GM19328 (cell line): ENCODE data around the gene SMIM36.
"Not testable (repeated sequence)": the region's sequence is repeated elsewhere in the genome, so short reads cannot be mapped to it uniquely, and the experiment has no call there.

ENCODE experiments used
- ATAC-seq: cut with Tn5 transposase; IDR thresholded peaks from one replicate; pipeline ENCODE4 v1.9.1; 2021; ENCODE audit warnings: mild to moderate bottlenecking, moderate library complexity; ENCODE audit not compliant: unreplicated experiment

SMIM36 gene

DNA sequence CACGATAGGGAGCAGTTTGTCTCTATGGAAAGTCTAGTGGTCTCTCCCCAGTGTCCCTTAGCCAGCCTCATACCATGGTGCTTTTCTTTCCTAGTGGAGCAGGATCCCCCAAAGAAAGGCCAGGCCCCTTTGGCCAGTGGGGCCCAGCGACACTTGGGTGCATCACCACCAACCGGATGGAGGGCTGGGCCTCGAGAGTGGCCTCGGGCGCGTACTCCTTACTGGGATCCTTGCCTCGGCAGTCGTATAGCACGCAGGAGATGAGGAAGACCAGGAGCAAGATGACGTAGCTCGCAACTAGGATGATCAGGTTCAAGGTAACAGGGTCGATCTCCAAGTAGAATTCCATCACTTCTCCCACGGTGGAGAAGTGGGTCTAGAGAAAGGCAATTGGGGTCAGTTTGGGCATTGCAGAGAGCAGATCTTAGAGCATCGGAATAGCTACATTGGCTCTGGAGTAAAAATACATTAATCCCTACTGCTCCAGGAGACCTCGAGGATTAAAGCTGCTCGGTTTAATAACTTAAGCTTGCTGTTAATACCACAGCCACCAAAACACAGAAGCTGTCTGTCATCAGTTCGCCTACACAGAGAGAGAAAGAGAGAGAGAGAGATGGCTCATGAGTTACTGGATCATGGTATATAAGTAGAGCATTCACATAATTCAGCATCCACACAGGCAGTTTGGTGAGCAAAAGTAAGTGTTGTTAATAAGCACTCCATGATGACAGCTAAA lies at the start of gene SMIM36:
Gene SMIM36 (minus strand): TSS at position 467 of the 736 bp plus-strand sequence.
- ATAC-seq, result no peak

DNA sequence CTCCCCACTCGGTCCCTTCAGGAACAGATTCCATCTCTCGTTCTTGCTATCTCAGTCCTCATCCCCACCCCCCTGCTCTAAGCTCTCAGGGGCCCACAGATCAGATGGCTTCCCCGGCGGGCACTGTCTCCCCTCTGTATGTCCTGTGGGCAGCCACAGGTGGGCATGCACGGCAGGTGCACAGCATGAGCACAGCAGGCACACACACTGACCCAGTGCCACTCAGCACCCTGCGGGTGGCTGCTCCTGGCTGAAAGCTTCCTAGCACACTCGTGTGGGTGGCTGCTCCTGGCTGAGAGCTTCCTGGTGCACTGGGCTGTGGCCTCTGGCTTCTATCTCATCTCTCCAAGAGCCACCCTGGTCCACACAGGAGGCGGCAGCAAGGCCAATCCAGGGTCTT lies 44.5 kb upstream of the SMIM36 start:
- no peak for ATAC-seq

DNA sequence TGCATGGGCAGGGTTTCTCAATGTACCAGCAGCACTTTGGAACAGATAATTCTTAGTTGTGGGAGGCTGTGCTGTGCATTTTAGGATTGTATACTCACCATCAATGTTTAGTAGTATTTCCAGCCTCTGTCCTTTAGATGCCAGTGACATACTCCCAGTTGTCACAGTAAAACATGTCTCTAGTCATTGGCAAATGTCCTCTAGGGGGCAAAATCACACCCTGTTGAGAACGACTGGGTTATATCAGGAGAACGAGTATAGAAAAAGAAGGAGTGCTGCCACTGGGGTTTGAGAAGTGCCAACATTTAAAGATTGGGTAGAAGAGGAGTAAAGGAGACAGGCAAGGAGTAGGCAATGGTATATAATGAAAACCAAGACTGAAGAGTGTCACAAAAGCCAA lies 37.9 kb upstream of the SMIM36 start:
- no peak for ATAC-seq

DNA sequence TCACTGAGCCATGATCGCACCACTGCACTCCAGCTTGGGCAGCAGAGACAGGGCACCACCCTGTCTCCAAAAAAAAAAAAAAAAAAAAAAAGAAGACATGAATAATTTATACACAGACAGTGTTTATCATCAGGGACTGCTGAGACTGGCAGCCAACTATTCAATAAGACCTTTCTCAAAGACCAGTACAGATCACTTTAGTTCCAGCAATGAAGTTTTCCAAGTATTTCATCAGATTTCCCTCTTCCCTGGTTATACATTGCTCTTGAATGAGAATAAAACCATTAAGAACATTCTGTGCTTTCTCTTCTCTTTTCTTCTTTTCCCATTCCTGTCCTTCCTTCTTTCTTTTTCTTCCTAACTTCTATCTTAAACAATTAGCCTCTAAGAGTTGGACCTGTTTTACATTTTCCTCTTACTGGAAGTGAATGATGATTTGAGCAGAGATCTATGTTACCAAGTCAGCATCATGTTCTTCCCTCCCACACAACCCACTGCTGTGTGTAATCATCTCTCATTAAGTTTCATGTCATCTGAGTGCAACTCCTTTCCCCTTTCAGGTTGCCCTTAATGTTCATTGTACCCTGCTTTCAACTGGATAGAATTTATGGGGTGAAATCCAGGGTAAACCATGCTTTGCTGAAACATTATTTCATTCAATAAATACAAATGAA lies 35.9 kb upstream of the SMIM36 start:
- no peak for ATAC-seq

DNA sequence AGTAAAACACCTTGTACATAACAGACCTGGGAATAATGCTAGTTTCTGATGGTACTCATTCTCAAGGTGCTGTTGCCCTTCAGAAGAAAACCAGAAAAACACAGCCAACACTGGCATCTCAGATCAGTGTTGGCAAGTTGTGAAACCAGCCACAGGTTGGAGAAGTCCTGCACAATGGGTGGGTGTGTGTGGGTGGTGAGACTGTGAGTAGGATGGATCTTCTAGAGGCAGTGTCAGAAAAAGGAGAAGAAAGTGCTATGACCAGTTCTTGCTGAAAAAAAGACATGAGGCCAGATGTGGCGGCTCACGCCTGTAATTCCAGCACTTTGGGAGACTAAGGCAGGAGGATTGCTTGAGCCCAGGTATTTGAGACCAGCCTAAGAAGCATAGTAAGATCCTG lies 35.2 kb upstream of the SMIM36 start:
- no peak for ATAC-seq

DNA sequence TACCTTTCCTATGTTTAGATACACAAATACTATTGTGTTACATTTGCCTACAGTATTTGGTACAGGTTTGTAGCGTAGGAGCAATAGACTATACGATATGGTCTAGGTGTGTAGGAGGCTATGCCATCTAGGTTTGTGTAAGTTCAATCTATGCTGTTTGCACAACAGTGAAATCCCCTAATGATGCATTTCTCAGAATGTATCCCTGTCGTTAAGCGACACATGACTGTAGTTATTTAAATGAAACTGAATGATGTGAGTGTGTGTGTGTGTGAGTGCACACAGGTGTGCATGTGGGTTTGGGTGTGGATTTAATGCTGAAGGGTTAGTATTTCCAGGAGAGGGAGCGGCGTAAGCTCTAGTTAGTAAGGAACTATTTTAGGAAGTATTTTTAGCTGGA lies 34.6 kb upstream of the SMIM36 start:
- no peak for ATAC-seq

DNA sequence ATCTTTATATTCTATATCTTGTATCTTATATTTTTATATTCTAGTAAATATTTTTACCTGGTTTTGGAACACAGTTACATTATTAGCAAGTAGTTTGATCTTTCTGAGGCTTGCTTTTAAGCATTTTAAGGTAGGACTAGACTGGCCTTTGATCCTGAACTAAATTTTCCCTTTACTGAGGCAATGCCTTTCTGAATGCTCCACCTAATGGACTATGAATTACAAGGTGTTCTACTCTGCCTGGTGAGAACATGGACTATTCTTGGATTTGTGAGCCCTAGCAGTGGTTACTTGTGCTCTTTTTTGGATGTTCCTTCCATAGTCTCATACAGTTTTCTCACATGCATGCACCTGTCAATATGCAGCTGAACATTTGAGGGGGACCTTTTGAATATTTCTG lies 32.5 kb upstream of the SMIM36 start:
- no peak for ATAC-seq

DNA sequence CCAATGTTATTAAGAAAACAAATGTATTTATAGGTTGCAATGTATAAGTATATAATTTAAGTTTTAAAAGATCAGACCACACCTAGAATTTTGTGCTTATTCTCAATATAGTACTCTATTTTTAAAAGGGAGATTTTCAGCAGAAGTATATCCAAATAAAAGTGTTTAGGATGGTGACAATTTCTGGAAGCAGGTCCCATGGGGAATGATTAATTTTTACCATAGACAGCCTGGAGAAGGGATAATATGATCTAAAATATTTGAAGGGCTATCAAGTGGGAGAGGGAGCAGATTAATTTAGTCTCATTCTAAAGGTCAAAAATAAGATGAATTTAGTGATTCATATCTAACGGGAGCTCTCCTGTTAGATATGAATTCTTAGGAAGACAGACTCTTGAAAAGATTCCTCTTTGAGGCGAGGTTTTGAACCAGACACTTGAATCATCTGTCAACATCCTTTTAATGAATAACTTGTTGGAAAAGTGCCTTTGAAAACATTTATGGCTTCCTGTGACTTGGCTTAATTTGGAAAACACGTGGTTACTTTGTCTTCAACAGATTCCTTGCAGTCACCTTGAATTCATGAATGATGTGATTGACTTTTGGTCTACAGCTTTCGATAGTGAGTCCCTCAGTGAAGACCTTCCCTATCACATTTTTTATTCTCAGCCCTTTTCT lies 29.3 kb upstream of the SMIM36 start:
- ATAC-seq, result no peak

DNA sequence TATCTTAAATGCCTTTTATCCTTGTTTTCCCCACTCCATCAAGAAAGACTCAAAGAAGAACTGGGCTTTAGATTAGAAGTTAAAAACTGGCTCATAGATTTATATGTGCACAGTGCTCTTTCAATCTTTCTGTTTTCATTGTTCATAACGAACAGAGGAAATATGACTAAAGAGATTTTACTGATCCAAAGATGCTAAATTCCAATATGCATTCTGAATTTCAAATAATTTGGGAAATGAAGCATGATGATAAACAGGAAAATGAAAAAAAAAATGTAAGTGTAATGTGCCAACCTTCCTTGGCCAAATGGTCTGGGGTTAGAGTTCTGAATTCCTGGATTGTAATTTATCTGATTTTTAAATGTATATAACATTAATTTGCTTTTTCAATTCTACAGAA lies 25.0 kb upstream of the SMIM36 start:
- ATAC-seq, result no peak

DNA sequence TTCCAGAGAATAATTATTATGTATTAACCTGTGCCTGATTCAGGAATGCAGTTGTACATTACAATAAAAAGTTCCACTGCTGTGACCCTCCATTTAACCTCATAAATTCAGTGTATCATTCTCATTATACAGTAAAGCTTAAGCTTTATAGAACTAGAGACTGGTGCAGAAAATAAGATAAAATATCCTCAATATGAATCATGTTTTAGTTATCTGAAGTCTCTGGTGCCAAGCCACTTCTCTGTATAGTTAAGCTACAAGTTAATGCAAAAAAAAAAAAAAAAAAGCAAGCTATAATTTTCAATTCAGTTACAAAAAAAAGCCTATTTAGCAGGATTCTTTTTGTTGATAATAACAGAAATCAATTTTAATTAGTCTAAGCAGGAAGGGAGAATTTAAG lies 22.4 kb upstream of the SMIM36 start:
- no peak for ATAC-seq

DNA sequence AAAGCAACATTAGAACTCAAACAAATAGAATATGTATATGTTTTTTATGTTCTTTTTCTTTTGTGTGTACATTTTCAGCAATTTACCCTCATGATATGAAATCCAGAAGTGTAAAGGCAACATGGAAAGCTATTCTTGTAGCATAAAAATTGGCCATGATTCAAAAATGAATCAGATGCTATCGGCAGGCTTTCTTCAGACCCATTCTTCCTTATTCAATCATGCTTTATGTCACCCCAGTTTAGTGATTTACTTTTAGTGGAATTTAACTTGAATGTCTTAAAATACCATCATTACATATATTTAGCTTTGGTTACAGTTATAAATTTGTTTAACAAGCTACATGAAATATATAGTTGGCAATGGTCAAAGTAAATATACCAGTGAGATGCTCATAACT lies 21.4 kb upstream of the SMIM36 start:
- ATAC-seq, result no peak

DNA sequence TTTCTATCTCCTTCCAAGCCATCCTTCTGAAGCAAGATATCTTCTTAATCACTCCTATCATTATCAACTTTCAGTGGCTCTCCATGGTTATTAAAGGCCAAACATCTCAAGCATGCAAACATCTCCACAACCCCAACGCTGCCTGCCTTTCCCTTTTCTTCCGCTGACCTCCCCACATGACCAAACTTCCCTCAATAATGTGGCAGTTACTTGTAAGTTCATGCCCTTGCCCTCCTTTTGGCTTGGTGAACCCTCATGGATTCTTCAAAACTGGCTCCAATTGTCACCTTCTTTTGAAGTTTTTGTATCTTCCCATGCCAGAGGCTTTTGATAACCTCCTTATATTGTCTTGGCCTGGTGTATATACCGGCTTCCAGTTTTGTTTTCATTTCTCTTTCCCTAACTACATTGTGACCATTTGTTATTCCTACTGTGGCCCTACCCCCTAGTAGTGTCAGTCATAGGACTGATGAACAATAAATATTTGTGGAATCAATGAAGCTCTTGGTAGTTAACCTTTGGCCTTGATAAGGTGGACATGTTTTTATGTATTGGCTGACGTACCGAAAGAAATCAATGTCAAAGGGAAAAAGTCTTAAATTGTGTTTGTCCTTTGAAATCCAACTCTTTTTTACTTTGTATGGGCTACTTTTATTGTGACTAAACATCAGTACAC lies 19.9 kb upstream of the SMIM36 start:
- no peak for ATAC-seq

DNA sequence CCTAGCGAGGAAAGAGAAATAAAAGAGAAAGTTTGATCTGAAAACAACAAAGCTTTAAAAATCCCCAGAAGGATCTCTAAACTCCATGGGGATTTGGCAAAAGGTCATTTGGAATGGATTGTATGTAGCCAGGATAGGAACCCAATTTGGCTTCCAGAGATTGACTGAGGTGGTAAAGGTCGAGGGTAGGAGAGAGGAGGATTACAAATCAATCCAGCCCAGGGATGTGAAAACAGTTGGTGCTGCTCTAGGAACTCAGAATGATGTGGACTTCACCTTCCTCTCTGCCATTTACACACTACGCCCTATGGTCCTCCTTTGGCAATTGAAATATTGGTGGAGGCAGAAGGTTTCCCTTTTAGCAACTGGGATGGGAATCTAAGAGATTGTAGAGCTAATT lies 18.8 kb upstream of the SMIM36 start:
- no peak for ATAC-seq

DNA sequence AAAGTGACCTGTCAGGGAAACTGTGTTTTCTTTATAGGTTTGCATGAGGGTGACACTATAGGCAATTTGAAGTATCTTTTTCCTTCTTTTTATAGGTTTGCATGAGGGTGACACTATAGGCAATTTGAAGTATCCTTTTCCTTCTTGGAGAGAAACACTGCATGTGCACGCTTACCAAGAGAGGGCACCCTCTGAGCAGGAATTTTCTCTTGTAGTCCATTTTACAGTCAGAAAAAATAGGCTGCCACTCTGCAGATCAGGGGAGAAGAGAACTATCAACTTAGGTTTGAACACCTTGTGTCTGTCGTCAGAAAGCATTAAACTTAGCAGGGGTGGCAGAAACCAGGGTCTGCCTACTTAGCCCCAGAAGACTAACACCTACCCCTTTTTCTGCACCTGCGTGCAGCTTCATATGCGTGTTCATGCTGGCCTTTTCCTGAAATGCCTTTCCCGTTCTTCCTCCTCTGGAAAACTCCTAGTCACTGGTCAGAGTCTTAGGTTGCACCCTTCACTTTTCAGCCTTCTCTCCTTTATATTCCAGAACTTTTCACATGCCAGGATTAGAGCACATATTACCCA lies 16.4 kb upstream of the SMIM36 start:
- ATAC-seq, result no peak

DNA sequence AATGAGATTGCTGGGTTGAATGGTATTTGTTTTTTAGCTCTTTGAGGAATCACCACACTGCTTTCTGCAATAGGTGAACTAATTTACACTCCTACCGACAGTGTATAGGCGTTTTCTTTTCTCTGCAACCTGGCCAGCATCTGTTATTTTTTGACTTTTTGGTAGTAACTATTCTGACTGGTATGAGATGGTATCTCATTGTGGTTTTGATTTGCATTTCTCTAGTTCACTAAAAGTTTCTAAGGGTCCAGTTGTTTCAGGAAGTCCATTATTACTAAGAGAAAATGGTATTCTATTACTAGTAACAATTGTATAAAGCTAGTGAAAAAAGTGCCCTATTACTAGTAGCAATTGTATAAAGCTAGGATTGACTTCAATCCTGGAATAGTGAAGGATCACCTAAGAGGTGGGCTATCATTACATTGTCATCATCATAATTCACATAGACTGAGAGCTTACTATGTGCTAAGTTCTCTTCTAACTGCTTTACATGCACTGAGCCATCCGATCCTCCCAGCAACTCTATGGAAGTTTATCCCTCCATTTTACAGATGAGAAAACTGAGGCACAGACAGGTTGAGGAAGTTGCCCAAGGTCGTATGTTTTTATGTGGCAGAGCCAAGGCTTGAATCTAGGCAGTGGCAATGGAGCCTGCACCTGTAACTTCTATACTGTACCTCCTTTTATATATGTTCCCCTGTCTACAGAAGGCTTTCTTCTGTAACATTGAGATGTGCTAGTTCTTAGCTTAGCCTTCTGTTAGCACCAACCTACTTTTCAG lies 13.4 kb upstream of the SMIM36 start:
- no peak for ATAC-seq

DNA sequence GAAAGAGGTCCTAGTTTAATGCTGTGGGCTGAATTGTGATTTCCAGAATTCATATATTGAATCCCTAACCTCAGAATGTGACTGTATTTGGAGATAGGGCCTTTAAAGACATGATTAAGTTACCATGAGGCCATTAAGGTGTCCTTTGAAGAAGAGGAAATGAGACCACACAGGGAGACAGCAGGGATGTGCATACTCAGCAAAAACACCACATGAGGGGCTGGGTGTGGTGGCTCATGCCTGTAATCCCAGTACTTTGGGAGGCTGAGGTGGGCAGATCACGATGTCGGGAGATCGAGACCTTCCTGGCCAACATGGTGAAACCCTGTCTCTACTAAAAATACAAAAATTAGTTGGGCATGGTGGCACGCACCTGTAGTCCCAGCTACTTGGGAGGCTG lies 11.8 kb upstream of the SMIM36 start:
- ATAC-seq, result not testable (repeated sequence)

DNA sequence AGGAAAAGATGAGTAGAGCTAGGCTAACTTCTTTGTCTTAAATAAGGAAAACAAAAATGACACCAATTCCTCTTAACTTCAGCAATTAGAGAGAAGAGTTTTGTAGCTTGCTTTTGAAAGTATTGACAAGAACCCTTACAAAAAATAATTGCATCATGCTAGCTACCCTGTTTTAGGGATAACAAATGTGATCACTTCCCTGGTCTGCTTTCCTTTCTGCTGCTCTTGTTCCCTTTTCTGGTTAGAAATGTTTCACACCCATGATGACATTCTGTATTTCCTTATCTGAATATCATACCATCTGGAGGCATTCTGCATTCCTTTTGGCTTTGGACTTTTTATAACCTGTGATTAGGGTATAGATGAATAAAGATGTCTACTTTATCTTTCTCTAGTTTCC lies 9.9 kb upstream of the SMIM36 start:
- ATAC-seq, result no peak

DNA sequence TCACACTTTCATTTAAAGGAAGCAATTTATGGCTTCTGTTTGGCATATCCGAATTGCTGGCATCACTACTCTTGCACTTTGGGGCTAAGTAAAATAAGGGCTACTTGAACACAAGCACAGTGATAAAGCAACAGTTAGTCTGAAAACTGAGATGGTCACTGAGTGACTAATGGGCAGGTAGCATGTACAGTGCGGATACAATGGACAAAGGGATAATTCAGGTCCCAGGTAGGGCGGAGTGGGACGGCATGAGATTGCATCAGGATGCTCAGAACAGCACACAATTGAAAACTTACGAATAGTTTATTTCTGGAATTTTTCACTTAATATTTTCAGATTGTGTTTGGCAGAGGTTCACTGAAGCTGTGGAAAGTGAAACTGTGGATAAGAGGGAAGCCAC lies 9.2 kb upstream of the SMIM36 start:
- ATAC-seq, result no peak

DNA sequence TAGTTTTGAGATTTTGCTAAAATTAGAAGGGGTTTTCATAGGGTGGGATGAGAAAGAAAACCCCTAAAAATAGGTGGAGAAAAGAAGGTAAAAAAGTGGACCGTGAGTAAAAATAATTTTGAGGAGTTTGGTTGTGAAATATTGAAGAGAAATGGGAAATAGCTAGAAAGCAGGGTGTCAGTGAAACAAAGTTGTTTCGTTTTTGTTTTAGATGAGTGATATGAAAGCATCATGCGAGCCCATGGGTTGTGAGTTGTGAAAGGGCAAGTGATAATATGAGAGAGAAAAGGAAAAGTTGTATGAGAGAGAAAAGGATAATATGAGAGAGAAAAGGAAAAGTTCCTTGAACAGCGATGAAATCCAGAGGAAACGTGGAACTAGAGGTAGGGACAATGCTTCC lies 7.3 kb upstream of the SMIM36 start:
- ATAC-seq, result no peak

DNA sequence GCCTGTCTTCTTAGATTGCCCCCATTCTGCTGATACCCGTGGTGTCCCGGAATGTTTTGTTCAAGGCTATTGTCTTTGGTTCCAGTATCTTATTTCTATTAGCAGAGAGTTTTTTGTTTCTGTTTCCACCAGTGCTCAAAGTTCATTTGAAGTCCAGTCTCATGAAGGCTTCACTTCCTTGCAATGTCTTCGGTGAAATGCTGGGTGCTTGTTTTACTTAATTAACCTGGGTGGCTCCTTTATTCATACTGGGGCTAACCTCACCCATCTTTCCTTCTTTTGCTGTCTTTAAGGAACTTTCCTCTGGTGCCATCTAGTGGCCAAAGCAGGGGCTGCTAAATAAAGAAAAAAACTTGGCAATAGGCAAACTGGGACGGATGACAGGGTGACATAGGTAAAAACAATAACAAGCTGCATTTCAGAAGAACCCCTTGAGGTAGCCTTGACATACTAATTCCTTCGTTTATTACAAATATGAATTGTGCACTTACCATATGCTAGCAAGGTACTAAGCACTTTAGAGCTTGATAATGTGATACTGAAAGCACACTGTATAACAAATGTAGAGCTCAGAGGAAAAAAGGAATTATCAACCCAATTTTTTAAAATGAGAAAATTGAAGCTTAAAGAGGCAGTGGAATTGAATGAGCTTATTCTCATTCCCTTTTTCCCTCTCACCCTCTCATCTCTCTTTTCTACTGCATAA lies 2.8 kb upstream of the SMIM36 start:
- no peak for ATAC-seq
